Right hindlimb (tissue), 1 donor: ENCODE data around the gene RASSF1.
A peak's percentile ranks its signal among the peaks of the same experiment; 100 is the strongest.

ENCODE experiments used
- DNase-seq: peaks from one replicate; pipeline ENCODE4 v3.0.0-alpha.2; 2018

The RASSF1 gene

DNA sequence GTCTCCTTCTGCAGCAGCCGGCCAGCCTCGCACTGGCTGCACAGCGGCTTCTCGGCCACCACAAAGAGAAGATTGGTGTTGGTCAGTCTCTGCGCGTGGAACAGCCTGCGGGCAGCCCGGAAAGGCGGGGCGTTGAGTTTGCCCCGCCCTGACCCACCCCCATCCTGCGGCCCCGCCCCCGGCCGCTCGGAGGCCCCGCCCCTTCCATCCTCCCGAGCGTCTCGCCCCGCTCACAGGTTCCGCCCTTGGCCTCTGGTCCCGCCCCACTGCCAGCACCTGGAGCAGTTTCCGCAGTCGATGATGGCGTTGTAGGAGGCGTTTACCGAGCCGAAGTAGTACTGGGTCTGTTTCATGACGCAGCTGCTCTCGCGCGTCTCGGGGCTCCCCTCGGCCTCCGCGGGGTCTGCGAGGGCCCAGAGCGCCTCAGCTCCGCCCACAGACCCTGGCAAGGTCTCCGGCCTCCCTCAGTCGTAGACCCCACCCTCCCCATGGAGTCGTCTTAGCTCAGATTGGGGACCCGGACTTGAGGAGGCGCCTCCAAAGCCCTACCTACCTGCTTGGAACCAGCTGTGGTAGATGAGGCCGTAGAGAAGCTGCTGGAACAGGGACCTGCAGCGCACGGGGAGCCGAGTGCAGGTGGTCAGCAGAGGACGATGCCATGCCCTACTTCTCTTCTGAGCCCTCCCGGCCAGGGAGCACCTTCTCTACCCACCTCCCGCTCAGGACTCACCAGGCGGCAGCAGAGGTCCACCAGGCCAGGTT is 24.6 kb upstream of the RASSF1 start:
- peak; percentile 87 for DNase-seq

- no peak for DNase-seq
These were observed 24.0 kb upstream of the RASSF1 start for GRCh38 chr3:50364573-50365079.

GRCh38 chr3:50359760-50360110 is 19.1 kb upstream of the RASSF1 start:
- no peak for DNase-seq

- peak; percentile 99 for DNase-seq
These were observed 18.5 kb upstream of the RASSF1 start, which contains the start of gene TMEM115 for GRCh38 chr3:50358911-50359759. Gene TMEM115, minus strand, starts transcription at chr3:50359521. Its CDS starts 458 bp downstream, at chr3:50359063.

DNA sequence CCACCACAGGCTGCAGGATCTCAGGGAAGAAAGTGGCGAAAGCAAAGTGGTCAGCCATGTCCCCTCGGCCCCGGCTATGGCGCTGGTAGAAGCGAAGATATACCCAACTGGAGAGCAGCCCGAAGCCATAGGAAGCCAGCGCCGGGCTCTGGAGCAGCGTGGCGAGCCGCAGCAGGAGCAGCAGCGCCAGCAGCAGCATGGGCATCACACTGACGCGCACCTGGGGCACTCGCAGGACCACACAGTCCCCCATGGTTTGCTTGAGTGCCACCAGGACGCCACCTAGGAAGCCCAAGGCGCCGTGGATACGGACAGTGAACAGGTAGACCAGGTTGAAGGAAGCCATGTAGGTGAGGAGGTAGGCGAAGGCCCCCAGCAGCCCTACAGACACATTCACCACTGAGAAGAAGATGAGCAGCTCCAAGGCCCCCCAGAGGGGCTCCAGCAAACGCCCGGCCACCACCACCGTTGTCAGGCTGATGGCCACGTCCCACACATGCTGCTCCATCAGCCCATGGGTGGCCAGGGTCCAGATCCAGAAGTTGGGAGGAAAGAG is 17.8 kb upstream of the RASSF1 start:
- no peak for DNase-seq

DNA sequence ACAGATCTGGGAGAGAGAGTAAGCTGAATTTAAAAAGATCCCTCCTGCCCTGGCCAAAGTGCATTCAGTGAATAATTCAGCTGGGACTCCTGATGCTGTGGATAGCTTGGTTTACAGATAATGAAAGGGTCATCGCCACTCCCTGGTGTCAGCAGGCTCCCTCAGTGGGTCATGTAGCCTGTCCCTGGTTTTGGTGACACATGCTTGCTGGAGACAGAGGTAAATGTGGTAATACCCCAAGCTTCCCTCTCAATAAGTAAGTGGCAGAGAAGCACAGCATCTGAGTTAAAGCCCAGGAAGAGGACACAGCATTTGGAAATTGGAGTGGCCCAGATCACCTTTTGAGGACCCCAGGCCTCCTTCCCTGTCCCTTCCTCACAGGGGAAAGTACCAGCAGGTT is 16.8 kb upstream of the RASSF1 start:
- no peak for DNase-seq

DNA sequence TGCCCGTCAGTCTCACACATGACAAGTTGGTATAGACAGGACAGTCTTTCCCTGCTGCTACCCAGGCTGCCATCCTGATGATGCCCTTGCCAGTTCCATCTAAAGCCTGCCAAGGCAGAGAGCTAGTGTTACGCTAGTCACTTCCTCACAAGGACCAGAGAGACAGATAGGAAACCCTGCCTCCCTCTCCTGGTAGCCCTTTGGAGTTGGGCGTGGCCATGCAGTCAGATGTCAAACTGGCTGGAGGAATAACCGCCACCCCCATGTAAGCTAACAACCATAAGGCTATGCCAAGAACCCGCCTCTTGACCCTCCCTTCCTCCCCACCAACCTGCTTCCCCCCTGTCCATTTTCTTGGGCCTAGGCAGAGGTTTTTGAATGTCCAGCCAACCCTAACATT is 15.9 kb upstream of the RASSF1 start:
- no peak for DNase-seq

GRCh38 chr3:50355829-50356552 is 15.4 kb upstream of the RASSF1 start:
- DNase-seq = no peak

DNA sequence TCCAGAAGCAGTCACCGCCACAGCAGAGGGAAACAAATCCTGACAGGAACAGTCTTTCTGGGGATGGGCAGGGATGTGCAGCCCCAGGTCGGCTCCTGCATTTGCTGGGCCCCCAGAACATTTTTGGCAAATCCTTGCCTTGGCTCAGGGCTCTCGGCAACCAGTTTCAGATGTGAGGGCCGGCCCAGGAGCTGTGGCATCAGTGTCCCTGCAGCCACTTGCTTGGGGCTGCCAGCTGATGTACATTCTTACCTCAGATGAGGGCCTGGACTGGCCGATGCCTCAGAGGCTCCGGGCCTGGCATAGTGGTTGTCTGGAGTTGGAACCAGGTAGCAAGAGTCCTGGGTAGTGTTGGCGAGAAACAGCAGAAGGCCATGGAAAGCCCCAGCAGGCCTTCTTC is 14.2 kb upstream of the RASSF1 start:
- no peak for DNase-seq

- no peak for DNase-seq
These were observed 13.6 kb upstream of the RASSF1 start for GRCh38 chr3:50354186-50354764.

DNA sequence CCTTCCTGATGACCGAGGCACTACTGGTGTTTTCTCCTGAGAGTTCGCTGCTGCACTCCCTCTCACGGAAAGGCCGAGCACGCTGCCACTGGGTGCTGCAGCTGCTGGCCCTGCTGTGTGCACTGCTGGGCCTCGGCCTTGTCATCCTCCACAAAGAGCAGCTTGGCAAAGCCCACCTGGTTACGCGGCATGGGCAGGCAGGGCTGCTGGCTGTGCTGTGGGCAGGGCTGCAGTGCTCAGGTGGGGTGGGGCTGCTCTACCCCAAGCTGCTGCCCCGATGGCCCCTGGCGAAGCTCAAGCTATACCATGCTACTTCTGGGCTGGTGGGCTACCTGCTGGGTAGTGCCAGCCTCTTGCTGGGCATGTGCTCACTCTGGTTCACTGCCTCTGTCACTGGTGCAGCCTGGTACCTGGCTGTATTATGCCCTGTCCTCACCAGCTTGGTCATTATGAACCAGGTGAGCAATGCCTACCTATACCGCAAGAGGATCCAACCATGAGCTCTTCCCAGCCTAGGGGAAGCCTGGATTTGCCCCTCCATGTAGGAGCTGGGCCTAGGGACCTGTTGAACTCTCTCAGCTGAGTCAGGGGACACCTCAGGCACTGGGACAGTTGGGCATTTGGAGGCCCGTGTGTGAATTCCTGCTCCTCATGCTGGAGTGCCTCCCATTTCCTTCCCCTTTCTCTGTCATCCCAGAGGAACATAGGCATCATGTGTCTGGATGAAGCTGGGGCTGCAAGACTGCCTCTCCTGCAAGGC is 12.8 kb upstream of the RASSF1 start:
- DNase-seq = no peak

DNA sequence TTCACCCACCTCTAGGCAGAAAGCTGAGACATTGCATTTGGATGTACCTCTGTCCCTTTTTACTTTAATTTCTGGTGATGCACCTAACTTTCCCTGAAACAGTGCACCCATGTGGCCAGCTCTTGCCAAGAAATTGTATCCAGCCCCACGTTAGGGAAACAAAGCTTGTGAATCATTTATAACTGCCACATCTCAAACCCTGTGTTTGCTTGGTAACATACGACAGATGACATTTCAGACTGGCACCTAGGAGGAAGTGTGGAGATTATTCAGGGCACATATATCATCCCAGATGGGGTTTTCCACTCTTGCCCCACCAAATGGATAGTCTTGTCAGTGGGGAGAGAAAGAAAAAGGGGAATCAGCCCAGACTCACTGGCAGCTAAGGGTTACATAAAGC is 12.1 kb upstream of the RASSF1 start:
- DNase-seq = no peak

DNA sequence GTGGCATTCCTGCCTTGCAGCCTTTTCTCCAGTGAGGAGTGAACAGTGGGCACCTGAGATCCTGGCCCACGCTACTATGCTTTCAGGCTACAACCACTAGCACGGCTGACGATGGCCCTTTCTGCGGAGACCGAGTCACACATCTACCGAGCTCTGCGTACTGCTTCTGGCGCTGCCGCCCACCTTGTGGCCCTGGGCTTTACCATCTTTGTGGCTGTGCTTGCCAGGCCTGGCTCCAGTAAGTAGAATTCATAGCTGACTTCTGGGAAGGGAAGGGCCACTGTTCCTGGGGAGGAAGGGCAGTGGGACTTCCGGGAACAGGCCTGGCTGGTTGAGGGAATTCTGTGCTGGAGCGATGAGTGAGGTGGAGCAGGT is 10.7 kb upstream of the RASSF1 start:
- DNase-seq = no peak

DNA sequence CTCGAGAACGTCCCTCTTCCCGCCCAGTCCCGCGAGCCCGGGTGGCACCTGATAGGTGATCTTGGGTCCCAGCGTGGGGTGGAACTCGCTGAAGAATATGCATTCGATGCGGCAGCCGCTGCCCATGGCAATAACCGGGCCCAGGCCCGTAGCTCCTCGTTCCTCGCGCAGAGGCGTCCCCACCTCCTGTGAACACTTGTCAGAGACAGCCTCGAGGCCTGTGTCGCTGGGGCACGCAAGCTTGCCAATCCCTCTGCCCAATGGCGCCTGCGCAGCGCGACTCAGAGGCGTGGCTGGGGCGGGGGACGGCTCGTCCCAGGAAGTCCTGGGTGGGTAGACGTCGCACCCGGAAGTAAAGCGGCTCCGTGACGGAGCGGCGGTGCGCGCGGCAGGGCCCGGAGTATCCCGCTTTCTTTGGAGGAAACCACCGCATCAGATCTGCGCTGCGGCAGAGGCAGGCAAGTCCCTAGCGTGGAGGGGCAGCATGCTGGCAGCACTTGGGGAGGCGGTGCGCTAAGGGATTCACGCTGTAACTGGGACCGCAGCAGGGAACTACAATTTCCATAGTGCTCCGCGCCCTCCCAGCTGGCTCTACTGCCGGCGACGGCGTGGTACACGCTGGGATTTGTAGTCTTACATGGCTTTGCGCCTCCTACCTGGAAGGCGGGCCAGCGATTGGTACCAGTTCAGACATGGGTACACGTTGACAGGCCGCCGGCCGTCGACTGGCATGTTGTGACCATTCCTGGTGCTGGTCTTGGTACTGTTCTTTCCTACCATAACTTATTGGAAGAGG is 10.1 kb upstream of the RASSF1 start, which contains the start of the genes CYB561D2 and NPRL2:
Gene CYB561D2 (plus strand): TSS at position 336 of the 796 bp plus-strand sequence. CDS start 572 bp downstream, outside the sequence.
Gene NPRL2 (minus strand): TSS at position 249 of the 796 bp plus-strand sequence. CDS start 123 bp downstream, at position 126.
- DNase-seq = peak; percentile 97

DNA sequence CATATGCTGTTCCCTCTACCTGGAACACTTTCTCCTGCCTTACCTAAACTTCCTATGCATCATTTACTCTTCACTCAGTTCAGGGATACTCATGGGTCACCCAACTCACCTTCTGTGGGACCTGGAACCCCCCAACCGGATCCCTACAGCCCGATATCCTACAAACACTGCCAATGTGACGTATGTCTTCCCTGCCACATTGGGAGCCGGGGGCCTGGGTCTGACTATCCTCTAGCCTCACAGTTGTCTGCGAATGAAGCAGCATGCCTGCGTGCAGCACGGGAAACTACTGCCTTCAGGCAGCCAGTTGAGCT is 9.5 kb upstream of the RASSF1 start:
- no peak for DNase-seq

GRCh38 chr3:50347187-50347813 is 6.7 kb upstream of the RASSF1 start:
- peak; percentile 78 for DNase-seq

DNA sequence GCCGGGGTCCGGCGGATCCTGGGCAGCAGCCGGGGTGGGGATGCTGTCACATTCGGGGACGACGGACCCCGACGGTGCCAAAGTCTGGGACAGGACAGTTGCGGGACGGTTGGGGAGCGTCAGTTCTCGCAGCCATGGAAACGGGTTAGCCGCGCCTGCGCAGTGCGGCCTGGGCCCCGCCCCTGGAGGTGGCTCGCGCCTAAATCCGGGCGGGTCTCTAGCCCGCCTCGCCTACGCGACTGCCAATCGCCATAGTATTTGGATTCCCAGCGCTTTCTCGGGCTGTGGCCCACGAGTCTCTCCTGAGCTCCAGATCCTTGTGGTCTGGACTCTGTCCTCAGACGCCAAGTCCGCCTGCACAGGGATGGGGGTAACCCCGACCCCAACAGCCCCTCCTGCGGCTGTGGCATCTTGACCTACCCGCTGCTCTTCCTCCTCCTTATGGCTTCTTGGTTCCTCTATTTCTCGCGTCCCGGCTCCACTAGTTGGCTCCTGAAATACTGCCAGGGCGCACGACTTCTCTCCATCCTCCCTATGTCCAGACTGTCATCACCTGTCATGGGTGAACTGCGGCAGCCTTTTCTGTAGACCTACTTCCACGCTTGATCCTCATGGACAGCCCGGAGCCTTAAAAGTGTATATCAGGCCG is 5.1 kb upstream of the RASSF1 start, which contains the start of gene ZMYND10:
Gene ZMYND10 (minus strand): TSS at position 147 of the 649 bp plus-strand sequence. CDS start 153 bp downstream, outside the sequence.
- DNase-seq = peak; percentile 71

- no peak for DNase-seq
These were observed 4.4 kb upstream of the RASSF1 start for GRCh38 chr3:50345008-50345407.

GRCh38 chr3:50342813-50343633 is 2.4 kb upstream of the RASSF1 start:
- DNase-seq = no peak
